ENCODE results near the gene SLC30A2.

- no peak for TF ChIP-seq CTCF (conservative IDR thresholded peaks at IDR 0.05; ENCODE audit: low read depth in 2 of 2)
- no peak for TF ChIP-seq EZH2 (IDR thresholded peaks at IDR 0.05; ENCODE audit: low read depth, unreplicated experiment)
- TF ChIP-seq REST (IDR thresholded peaks at IDR 0.05; ENCODE audit: unreplicated experiment) = no peak
Measured at GRCh38 chr1:26031196-26031595, 14.7 kb downstream of the SLC30A2 start.
